K562 (cell line): ENCODE measurements around the gene DENND1A. TPM values are rescaled to one million over a fixed set of nuclear protein-coding genes. Genes with fewer than 3 reads are reported as not detected.

Source experiments
- ATAC-seq: fragments of 200-7000 bp; cut with Tn5 transposase; 3 replicates; pipeline ENCODE4 v1.9.1; 2020; ENCODE audit warnings: moderate library complexity
- BruUV-seq: library from RNA; stranded (reverse); fragments of 400-500 nt; replicated peaks from 2 replicates; lab custom pipeline; 2021; lab: Mats Ljungman, UMichigan
- CTCF ChIA-PET: fragments of 300-600 bp; formaldehyde crosslinking; extraction: SDS; loops from one replicate; lab custom pipeline; 2021; ENCODE audit warnings: low intra/inter-chr PET ratio; lab: Yijun Ruan, JAX
- POLR2A ChIA-PET: fragments of 300-600, 350-650 bp; sonication (Branson Sonifier 250); formaldehyde crosslinking; extraction: SDS; loops from one replicate; lab custom pipeline; 2021; ENCODE audit warnings: antibody characterized with exemption, inconsistent platforms; lab: Yijun Ruan, JAX
- DNase-seq, 4 experiments: peaks; one replicate each; pipeline versions ENCODE4 v3.0.0 to v3.0.0-alpha.2; 2011 to 2018; ENCODE audit warnings: low spot score in 3 of 4, mixed read lengths in 3 of 4; ENCODE audit errors: extremely low read depth in 1 of 4
- FAIRE-seq: peaks from 2 replicates; lab custom pipeline; 2011; peaks lifted over from hg19 to GRCh38; lab: Jason Lieb, UNC
- H2AFZ ChIP-seq: 2 replicates; pipeline ENCODE4 v1.6.0; 2011; ENCODE audit warnings: low read depth, low read length, control low read depth, inconsistent platforms
- H3K27ac ChIP-seq: fragments of 200-600 bp; 3 replicates; pipeline ENCODE4 v1.8.0; 2011; ENCODE audit warnings: low read depth, mild to moderate bottlenecking, control low read depth, inconsistent platforms, low read length, moderate library complexity, mixed read lengths; ENCODE audit errors: extremely low read depth
- H3K27me3 ChIP-seq, 2 experiments: fragments of 300-600 bp in 1 of 2; 2 replicates in 1 of 2; 3 replicates in 1 of 2; pipeline versions ENCODE4 v1.6.0 to v1.8.0; 2011; ENCODE audit warnings: inconsistent platforms in 2 of 2, low read length in 2 of 2, mild to moderate bottlenecking in 1 of 2, mixed read lengths in 1 of 2, moderate library complexity in 1 of 2; ENCODE audit not compliant: control insufficient read depth in 2 of 2, insufficient read depth in 2 of 2
- H3K36me3 ChIP-seq: fragments of 300-600 bp; 3 replicates; pipeline ENCODE4 v1.8.0; 2011; ENCODE audit warnings: mild to moderate bottlenecking, low read length, inconsistent platforms; ENCODE audit not compliant: control insufficient read depth, insufficient read depth
- H3K4me1 ChIP-seq, 2 experiments: fragments of 200-600 bp in 1 of 2; replicated peaks in 1 of 2; 2 replicates in 1 of 2; 3 replicates in 1 of 2; pipeline versions ENCODE4 v1.5.1 to v1.8.0; 2011; ENCODE audit warnings: inconsistent platforms in 2 of 2, low read length in 2 of 2, mild to moderate bottlenecking in 1 of 2, mixed read lengths in 1 of 2, moderate library complexity in 1 of 2; ENCODE audit not compliant: control insufficient read depth in 2 of 2, insufficient read depth in 2 of 2
- H3K4me2 ChIP-seq: 2 replicates; pipeline ENCODE4 v1.6.1; 2011; ENCODE audit warnings: low read length, control low read depth, inconsistent platforms, mixed read lengths; ENCODE audit not compliant: insufficient read depth
- H3K4me3 ChIP-seq: fragments of 200-600 bp; sonication (generic), shearing (Covaris generic); 2 replicates; pipeline ENCODE4 v1.5.1; 2016; ENCODE audit warnings: control low read depth, inconsistent platforms
- H3K79me2 ChIP-seq: fragments of 200-600 bp; 3 replicates; pipeline ENCODE4 v1.8.0; 2011; ENCODE audit warnings: low read length, inconsistent platforms; ENCODE audit not compliant: control insufficient read depth, insufficient read depth
- H3K9ac ChIP-seq, 2 experiments: 2 replicates each; pipeline versions ENCODE4 v1.6.0 to v1.6.1; 2011; ENCODE audit warnings: low read depth in 2 of 2, low read length in 2 of 2, control low read depth in 1 of 2, inconsistent platforms in 1 of 2, mild to moderate bottlenecking in 1 of 2, mixed read lengths in 1 of 2; ENCODE audit not compliant: insufficient read depth in 1 of 2
- H3K9me1 ChIP-seq: one replicate; pipeline ENCODE4 v1.6.0; 2011; ENCODE audit warnings: inconsistent platforms, mild to moderate bottlenecking, low read length, moderate library complexity; ENCODE audit not compliant: control insufficient read depth, insufficient read depth
- H3K9me3 ChIP-seq: replicated peaks from 2 replicates; pipeline ENCODE4 v1.5.1; 2011; ENCODE audit warnings: low read depth, low read length, inconsistent platforms; ENCODE audit not compliant: control insufficient read depth, insufficient read depth
- H4K20me1 ChIP-seq: replicated peaks from 2 replicates; pipeline ENCODE4 v1.6.1; 2011; ENCODE audit warnings: low read length, inconsistent platforms, mixed read lengths; ENCODE audit not compliant: control insufficient read depth, insufficient read depth
- CBFA2T3 ChIP-seq: fragments of 450-650 bp; IDR thresholded peaks from 2 replicates; pipeline ENCODE4 v1.6.1; 2017
- DACH1 ChIP-seq: fragments of 450-650 bp; IDR thresholded peaks from 2 replicates; pipeline ENCODE4 v1.6.1; 2018; ENCODE audit not compliant: partially characterized antibody
- DDX20 ChIP-seq: fragments of 450-650 bp; IDR thresholded peaks from 2 replicates; pipeline ENCODE4 v1.6.1; 2016; ENCODE audit warnings: missing genetic modification characterization, low read depth, mild to moderate bottlenecking, missing compliant biosample characterization, moderate library complexity
- FOXM1 ChIP-seq, 2 experiments: fragments of 450-650 bp in 1 of 2; sonication (generic) in 1 of 2; formaldehyde crosslinking in 1 of 2; IDR thresholded peaks; 2 replicates each; pipeline versions ENCODE4 v1.6.1 to v1.9.0; 2017 to 2022; ENCODE audit warnings: low read depth in 2 of 2, mild to moderate bottlenecking in 2 of 2, missing genetic modification reagents in 1 of 2, moderate library complexity in 1 of 2
- HDAC1 ChIP-seq, 2 experiments: fragments of 450-650 bp; IDR thresholded peaks; 2 replicates each; pipeline ENCODE4 v1.6.1; 2016 to 2017; ENCODE audit warnings: inconsistent platforms in 1 of 2, mild to moderate bottlenecking in 1 of 2, moderate library complexity in 1 of 2
- MTA2 ChIP-seq: fragments of 450-650 bp; IDR thresholded peaks from 2 replicates; pipeline ENCODE4 v1.6.1; 2016; ENCODE audit warnings: low read depth
- SRSF9 ChIP-seq: fragments of 200-400 bp; formaldehyde crosslinking; IDR thresholded peaks from 2 replicates; pipeline ENCODE4 v1.6.1; 2017; ENCODE audit warnings: low read depth, low read length, borderline replicate concordance
- WGBS: fragments of 100-300 bp; shearing (Covaris generic); methylation state at CpG from one replicate; pipeline ENCODE4 v1.1.6; 2016; ENCODE audit warnings: low coverage, mixed read lengths; ENCODE audit not compliant: insufficient coverage; ENCODE audit errors: missing lambda C conversion rate; 5-methylcytosine and 5-hydroxymethylcytosine counted together
- in situ Hi-C: fragments of 300-500 bp; cut with MboI; formaldehyde crosslinking; loops from 4 replicates; pipeline ENCODE4 v1.15.0; 2018; ENCODE audit warnings: inconsistent platforms, mixed read lengths
- intact Hi-C: fragments of 100-400 bp; cut with micrococcal nuclease; formaldehyde crosslinking; loops from 2 replicates; pipeline ENCODE4 v1.14.2; 2022
- polyA plus RNA-seq, 8 experiments: library from polyadenylated mRNA; depleted of rRNA in 4 of 8; stranded (reverse) in 5 of 8; unstranded in 3 of 8; fragments of >200 nt; fragmentation: Nextera tagmentation in 2 of 8; fragmentation: Illumina TruSeq in 1 of 8; extraction: Ambion mirVana in 2 of 8; extraction: Trizol in 1 of 8; gene quantifications; 2 replicates each; pipeline versions ENCODE4 v1.2.1 to v1.2.3, GENCODE V29; 2011 to 2014; ENCODE audit warnings: inconsistent platforms in 1 of 8, missing spikeins in 1 of 8
- total RNA-seq, 7 experiments: library from RNA; depleted of rRNA in 6 of 7; stranded (reverse); fragments of >200 nt in 6 of 7; fragmentation: Illumina TruSeq in 2 of 7; extraction: Trizol in 2 of 7; gene quantifications; 2 replicates each; pipeline versions ENCODE4 v1.2.1 to v1.2.3, GENCODE V29; 2011 to 2021; ENCODE audit warnings: low replicate concordance in 1 of 7
- TF ChIP-seq, protein P1 (sequence below): IDR thresholded peaks from 3 replicates; pipeline ENCODE4 v1.6.1; 2011; ENCODE audit warnings: borderline replicate concordance, mild to moderate bottlenecking, moderate library complexity; ENCODE audit not compliant: insufficient read length; ENCODE audit errors: extremely low read depth

Gene DENND1A
- total and polyA plus RNA-seq, 9 of the 15 experiments (the other 6 are each of a cell fraction or from before 2014, with no cell fraction given), result 7.6 to 29.5 (median 15.7) TPM

DNA sequence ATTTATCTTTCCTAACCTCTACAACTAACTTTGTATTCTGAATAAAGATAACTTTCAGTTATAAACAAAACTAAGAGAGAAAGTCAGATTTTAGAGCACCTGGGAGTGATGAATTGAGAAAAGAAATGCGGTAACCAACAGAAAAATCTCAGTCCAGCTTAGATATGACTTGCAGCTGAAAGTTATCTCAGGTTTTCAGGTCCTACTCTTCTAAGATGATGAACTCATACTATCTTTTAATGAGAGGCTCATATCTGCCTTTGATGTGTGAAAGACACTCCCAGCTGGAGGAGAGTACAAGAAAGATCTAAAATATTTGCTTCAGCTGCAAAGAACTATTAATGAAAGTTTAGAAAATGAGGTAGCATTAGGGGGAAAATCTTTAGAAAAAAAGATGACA is 190.5 kb downstream of the DENND1A start:
- TF ChIP-seq DACH1, result no peak
- peak; percentile 22; the same call in 1 of the 2 replicates for TF ChIP-seq CBFA2T3
- no peak for TF ChIP-seq MTA2
- TF ChIP-seq, protein P1, sequence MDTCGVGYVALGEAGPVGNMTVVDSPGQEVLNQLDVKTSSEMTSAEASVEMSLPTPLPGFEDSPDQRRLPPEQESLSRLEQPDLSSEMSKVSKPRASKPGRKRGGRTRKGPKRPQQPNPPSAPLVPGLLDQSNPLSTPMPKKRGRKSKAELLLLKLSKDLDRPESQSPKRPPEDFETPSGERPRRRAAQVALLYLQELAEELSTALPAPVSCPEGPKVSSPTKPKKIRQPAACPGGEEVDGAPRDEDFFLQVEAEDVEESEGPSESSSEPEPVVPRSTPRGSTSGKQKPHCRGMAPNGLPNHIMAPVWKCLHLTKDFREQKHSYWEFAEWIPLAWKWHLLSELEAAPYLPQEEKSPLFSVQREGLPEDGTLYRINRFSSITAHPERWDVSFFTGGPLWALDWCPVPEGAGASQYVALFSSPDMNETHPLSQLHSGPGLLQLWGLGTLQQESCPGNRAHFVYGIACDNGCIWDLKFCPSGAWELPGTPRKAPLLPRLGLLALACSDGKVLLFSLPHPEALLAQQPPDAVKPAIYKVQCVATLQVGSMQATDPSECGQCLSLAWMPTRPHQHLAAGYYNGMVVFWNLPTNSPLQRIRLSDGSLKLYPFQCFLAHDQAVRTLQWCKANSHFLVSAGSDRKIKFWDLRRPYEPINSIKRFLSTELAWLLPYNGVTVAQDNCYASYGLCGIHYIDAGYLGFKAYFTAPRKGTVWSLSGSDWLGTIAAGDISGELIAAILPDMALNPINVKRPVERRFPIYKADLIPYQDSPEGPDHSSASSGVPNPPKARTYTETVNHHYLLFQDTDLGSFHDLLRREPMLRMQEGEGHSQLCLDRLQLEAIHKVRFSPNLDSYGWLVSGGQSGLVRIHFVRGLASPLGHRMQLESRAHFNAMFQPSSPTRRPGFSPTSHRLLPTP, result no peak
- no peak for TF ChIP-seq SRSF9
- TF ChIP-seq HDAC1 (IDR thresholded peaks at IDR 0.05), result no peak
- TF ChIP-seq DDX20 (tag), result no peak
- no peak for TF ChIP-seq FOXM1 (IDR thresholded peaks at IDR 0.05; ENCODE audit: low read depth)
- TF ChIP-seq FOXM1 (CRISPR knock-in tag; IDR thresholded peaks at IDR 0.05; ENCODE audit: low read depth), result no peak
- TF ChIP-seq, all 486 proteins: peak for 1
- BruUV-seq, result no TSS peak
- DNase-seq (no peak), ATAC-seq (no peak), FAIRE-seq (no peak)
- Histone ChIP-seq H2AFZ (no peak overlapping the region), H3K4me1 (peaks cover 0 to 4% of the 10 kb centered on the region in 2 experiments; a peak in 3 of 5 replicates), H3K9ac (no peak overlapping the region), H3K27ac (no peak overlapping the region), H3K9me3 (no peaks in the 10 kb centered on the region), H3K27me3 (no peaks in the 10 kb centered on the region), H4K20me1 (no peaks in the 10 kb centered on the region), H3K4me3 (no peak overlapping the region), H3K4me2 (no peak overlapping the region), H3K36me3 (no peaks in the 10 kb centered on the region), H3K79me2 (no peaks in the 10 kb centered on the region), H3K9me1 (no peaks in the 10 kb centered on the region)
- 6% methylated on average over 1 of the region's 1 CpG for WGBS
- POLR2A ChIA-PET, result interaction anchor here (0.9 kb wide), 1 partner anchor 15 kb away, joined by 3 read pairs; no protein-coding TSS in a partner anchor
- in situ Hi-C loops (no loop called here), intact Hi-C loops (no loop called here)
- CTCF ChIA-PET, result no interaction called here
